Spleen (tissue), 13 donors: ENCODE measurements around the gene HACD4. TPM values are rescaled to one million over a fixed set of nuclear protein-coding genes. Genes with fewer than 3 reads are reported as not detected.
A peak's percentile ranks its signal among the peaks of the same experiment; 100 is the strongest.

Experiments
- DNase-seq: peaks from one replicate; pipeline ENCODE4 v3.0.0-alpha.2; 2020
- H3K27ac ChIP-seq, 8 donors: fragments of 200-600 bp; sonication (generic) in 7 of 8; 1 replicate in 4 of 8; 2 replicates in 4 of 8; pipeline versions ENCODE4 v1.5.0 to v1.8.0; 2016 to 2021; ENCODE audit warnings: inconsistent platforms in 4 of 8, mild to moderate bottlenecking in 4 of 8, moderate library complexity in 1 of 8
- H3K27me3 ChIP-seq, 7 donors: fragments of 200-600 bp; sonication (generic) in 6 of 7; replicated peaks in 1 of 7; 1 replicate in 4 of 7; 2 replicates in 3 of 7; pipeline versions ENCODE4 v1.5.0 to v1.8.0; 2016 to 2021; ENCODE audit warnings: inconsistent platforms in 3 of 7, mild to moderate bottlenecking in 1 of 7
- H3K36me3 ChIP-seq, 6 donors: fragments of 200-600 bp; sonication (generic) in 5 of 6; 1 replicate in 4 of 6; 2 replicates in 2 of 6; pipeline versions ENCODE4 v1.5.0 to v1.8.0; 2016 to 2021; ENCODE audit warnings: inconsistent platforms in 2 of 6
- H3K4me1 ChIP-seq, 6 donors: fragments of 200-600 bp; sonication (generic) in 5 of 6; 1 replicate in 3 of 6; 2 replicates in 3 of 6; pipeline versions ENCODE4 v1.5.0 to v1.8.0; 2016 to 2021; ENCODE audit warnings: inconsistent platforms in 3 of 6
- H3K4me3 ChIP-seq, 8 donors: fragments of 200-600 bp; sonication (generic) in 7 of 8; 1 replicate in 4 of 8; 2 replicates in 4 of 8; pipeline versions ENCODE4 v1.5.0 to v1.8.0; 2016 to 2021; ENCODE audit warnings: inconsistent platforms in 4 of 8, mild to moderate bottlenecking in 4 of 8, moderate library complexity in 2 of 8
- H3K9me3 ChIP-seq, 8 donors: fragments of 200-600 bp; sonication (generic) in 7 of 8; 1 replicate in 4 of 8; 2 replicates in 4 of 8; pipeline versions ENCODE4 v1.5.0 to v1.8.0; 2016 to 2021; ENCODE audit warnings: inconsistent platforms in 4 of 8
- POLR2A ChIP-seq, 3 donors: fragments of 450-650 bp; IDR thresholded peaks; one replicate each; pipeline ENCODE4 v1.5.1; 2017; ENCODE audit warnings: antibody characterized with exemption in 3 of 3, mild to moderate bottlenecking in 1 of 3
- POLR2AphosphoS5 ChIP-seq, 3 donors: sonication (generic); formaldehyde crosslinking; IDR thresholded peaks; one replicate each; pipeline ENCODE4 v1.5.1; 2017; ENCODE audit warnings: antibody characterized with exemption in 3 of 3
- WGBS, 5 donors: extraction: QIAGEN DNeasy Blood & Tissue Kit in 3 of 5; methylation state at CpG; one replicate each; pipeline versions ENCODE4 v1.1.5 to v1.1.7; 2013 to 2018; 5-methylcytosine and 5-hydroxymethylcytosine counted together
- intact Hi-C: fragments of 100-400 bp; cut with DNase I; formaldehyde crosslinking; loops from one replicate; pipeline ENCODE4 v1.15.0; 2023; ENCODE audit warnings: low total_unique reads
- long read RNA-seq, 2 donors: transcript quantifications; one replicate each; lab custom pipeline, GENCODE V29; 2026
- polyA plus RNA-seq, 3 donors: library from polyadenylated mRNA; stranded (reverse); fragments of 200-250 nt; gene quantifications; one replicate each; pipeline ENCODE4 v1.2.1, GENCODE V29; 2013
- total RNA-seq, 7 donors: library from RNA; depleted of rRNA in 3 of 7; stranded (reverse); fragments of >200 nt in 3 of 7; fragmentation: NEBNext Ultra II Directional in 4 of 7; extraction: Animal tissue kit (Norgen Biotek cat#: 25700) in 4 of 7; gene quantifications; one replicate each; pipeline versions ENCODE4 v1.1.0 to v1.2.1, GENCODE V29; 2016 to 2021
- TF ChIP-seq, protein P1 (sequence below), 11 experiments: fragments of 200-600 bp in 7 of 11; fragments of 450-650 bp in 4 of 11; sonication (generic) in 4 of 11; IDR thresholded peaks in 8 of 11; conservative IDR thresholded peaks in 3 of 11; 1 replicate in 7 of 11; 2 replicates in 4 of 11; pipeline versions ENCODE4 v1.4.0 to v1.8.0; 2016 to 2021; ENCODE audit warnings: antibody characterized with exemption in 11 of 11, inconsistent platforms in 4 of 11, mild to moderate bottlenecking in 1 of 11
- donor health status: healthy with polysubstance abuse.
- donor health status: DM: no; HTN: no; CAD: no; lungs with moderate emphysema.
- donor health status: DM: no; HTN: no; CAD: no.
- donor health status: Bipolar disorder and iron deficiency.
- donor health status: healthy.
- donor health status: DM: no; HTN: no; CAD: no.
- donor health status: DM: yes; HTN: yes; CAD: no.

The HACD4 gene, protein sequence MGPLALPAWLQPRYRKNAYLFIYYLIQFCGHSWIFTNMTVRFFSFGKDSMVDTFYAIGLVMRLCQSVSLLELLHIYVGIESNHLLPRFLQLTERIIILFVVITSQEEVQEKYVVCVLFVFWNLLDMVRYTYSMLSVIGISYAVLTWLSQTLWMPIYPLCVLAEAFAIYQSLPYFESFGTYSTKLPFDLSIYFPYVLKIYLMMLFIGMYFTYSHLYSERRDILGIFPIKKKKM
- total RNA-seq (10 to 100 TPM in 2 of 7 donors, 1 to 10 TPM in 5; 5.9 to 18.0 (median 7.9) TPM), polyA plus RNA-seq (1 to 10 TPM; 1.6 to 3.0 (median 2.4) TPM)
- long read RNA-seq, donor 1, full-length matches to known transcripts = 6 of 6 reads
- long read RNA-seq, donor 1, partial matches to known transcripts = 0 of 6 reads
- long read RNA-seq, donor 1, other reads (novel, unspliced or antisense) = 0 of 6 reads
- long read RNA-seq, donor 2, full-length matches to known transcripts = 5 of 5 reads
- long read RNA-seq, donor 2, partial matches to known transcripts = 0 of 5 reads
- long read RNA-seq, donor 2, other reads (novel, unspliced or antisense) = 0 of 5 reads

DNA sequence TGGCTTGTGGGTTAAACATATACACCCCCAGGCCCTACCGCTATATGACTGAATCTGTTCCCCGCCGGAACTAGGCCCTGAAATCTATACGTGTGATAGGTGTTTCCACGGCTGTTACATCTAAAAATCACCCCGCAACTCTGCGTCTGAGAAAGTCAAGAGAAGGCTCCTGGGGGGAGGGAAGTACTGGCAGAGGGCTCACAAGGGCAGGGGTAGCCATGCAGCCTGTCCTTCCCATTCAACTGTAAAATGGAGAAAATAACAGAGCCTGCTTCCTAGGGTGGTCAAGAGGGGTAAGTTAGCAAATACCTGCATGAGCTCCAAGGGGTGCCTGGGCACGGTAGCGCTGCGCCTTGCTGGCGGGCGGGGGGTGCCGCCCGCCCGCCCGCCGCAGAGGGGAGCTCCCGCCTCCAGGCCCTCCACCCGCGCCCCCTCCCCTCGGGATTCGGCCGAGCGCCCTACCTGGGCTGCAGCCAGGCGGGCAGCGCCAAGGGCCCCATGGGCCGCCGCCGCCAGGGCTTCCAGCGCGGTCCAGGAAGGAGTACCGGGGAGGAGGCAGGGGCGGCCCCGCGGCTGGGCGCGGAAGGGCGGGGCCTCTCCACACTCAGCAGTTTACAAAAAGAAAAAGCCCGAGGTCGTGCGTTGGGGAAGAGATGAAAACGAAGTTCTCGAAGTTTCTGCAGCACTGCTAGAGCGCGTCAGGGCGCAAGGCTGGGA lies at the start of gene HACD4:
HACD4 (minus strand) TSS at position 550 of the 717 bp plus-strand sequence; CDS start at position 500, 50 bp downstream.
- H3K27ac ChIP-seq = peak within 1 kb of the TSS; percentile 71 to 96 (median 90)
- peak; percentile 94 for DNase-seq
- 2 to 4% (median 3%) methylated on average over 32 to 46 of the region's 46 CpGs for WGBS, 5 donors
- peaks cover 0 to 45% (median 24%) of the 10 kb centered on the region in 6 donors for H3K4me1 ChIP-seq
- peaks cover 0 to 10% (median 2%) of the 10 kb centered on the region in 6 donors for H3K36me3 ChIP-seq
- TF ChIP-seq POLR2AphosphoS5 (IDR thresholded peaks at IDR 0.05) (peak; percentile 56 to 83 (median 69)), POLR2A (IDR thresholded peaks at IDR 0.05) (no peak)
- TF ChIP-seq, protein P1, sequence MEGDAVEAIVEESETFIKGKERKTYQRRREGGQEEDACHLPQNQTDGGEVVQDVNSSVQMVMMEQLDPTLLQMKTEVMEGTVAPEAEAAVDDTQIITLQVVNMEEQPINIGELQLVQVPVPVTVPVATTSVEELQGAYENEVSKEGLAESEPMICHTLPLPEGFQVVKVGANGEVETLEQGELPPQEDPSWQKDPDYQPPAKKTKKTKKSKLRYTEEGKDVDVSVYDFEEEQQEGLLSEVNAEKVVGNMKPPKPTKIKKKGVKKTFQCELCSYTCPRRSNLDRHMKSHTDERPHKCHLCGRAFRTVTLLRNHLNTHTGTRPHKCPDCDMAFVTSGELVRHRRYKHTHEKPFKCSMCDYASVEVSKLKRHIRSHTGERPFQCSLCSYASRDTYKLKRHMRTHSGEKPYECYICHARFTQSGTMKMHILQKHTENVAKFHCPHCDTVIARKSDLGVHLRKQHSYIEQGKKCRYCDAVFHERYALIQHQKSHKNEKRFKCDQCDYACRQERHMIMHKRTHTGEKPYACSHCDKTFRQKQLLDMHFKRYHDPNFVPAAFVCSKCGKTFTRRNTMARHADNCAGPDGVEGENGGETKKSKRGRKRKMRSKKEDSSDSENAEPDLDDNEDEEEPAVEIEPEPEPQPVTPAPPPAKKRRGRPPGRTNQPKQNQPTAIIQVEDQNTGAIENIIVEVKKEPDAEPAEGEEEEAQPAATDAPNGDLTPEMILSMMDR (IDR thresholded peaks at IDR 0.05 in 8 of 11, conservative IDR thresholded peaks at IDR 0.05 in 3 of 11) = peak in 2 of 11 experiments; percentile 11 to 25
- peak within 1 kb of the TSS; percentile 37 to 78 (median 59) for H3K4me3 ChIP-seq
- H3K27me3 ChIP-seq = peaks cover 0 to 11% (median 0%) of the 10 kb centered on the region in 7 donors
- intact Hi-C loops = no loop called here
- no peaks in the 10 kb centered on the region for H3K9me3 ChIP-seq

DNA sequence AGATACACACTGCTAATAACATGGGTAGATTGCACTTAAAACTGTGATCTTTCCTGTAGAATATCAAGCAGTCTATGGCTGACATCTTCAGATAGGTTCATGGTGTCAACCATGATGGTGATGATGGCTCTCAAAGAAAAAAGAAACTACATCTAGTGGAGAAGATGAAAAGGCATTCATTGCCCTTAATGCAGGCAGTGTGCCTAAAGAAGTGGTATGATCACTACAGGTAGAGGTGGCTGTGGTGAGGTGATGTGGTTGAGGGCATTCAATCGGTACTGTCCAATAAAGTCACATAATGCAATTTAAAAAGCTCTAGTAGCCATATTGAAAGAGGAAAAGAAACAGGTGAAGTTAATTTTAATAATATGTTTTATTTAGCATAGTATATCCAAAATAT lies 49.4 kb upstream of the HACD4 start:
- Histone ChIP-seq H3K27me3 (peaks cover 0 to 5% (median 0%) of the 10 kb centered on the region in 7 donors), H3K9me3 (peaks cover 0 to 6% (median 2%) of the 10 kb centered on the region in 8 donors), H3K4me1 (peaks cover 0 to 11% (median 4%) of the 10 kb centered on the region in 6 donors), H3K4me3 (no peak overlapping the region), H3K36me3 (no peaks in the 10 kb centered on the region), H3K27ac (no peak overlapping the region)
- intact Hi-C loops = no loop called here
- 90 to 98% (median 92%) methylated on average over 1 of the region's 1 CpG for WGBS, 5 donors
- no peak for DNase-seq
- TF ChIP-seq POLR2A (IDR thresholded peaks at IDR 0.05) (no peak), POLR2AphosphoS5 (IDR thresholded peaks at IDR 0.05) (no peak)
- TF ChIP-seq, protein P1 (IDR thresholded peaks at IDR 0.05 in 8 of 11, conservative IDR thresholded peaks at IDR 0.05 in 3 of 11) = no peak

DNA sequence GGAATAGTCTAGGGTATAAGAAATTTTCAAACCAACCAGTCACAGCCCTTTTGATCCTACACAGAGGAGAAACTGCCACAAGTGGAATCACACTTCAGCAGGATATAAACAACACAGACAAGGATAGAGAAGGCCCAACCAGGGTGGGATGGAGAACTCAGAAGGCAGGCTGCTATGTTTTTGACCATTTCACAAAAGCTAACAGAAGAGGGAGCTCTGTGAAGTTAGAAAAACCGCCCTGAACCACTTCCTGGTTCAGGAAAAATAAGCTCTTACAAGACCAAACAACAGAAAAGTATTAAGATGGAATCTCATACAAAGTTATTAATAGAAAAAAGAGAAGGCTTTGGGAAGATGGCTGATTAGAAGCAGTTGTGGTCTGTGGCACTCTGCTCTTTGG lies 47.3 kb upstream of the HACD4 start:
- 56 to 90% (median 65%) methylated on average over 1 of the region's 1 CpG for WGBS, 5 donors
- Histone ChIP-seq H3K27me3 (peaks cover 0 to 5% (median 0%) of the 10 kb centered on the region in 7 donors), H3K27ac (no peak overlapping the region), H3K4me3 (no peak overlapping the region), H3K36me3 (no peaks in the 10 kb centered on the region), H3K9me3 (no peaks in the 10 kb centered on the region), H3K4me1 (peaks cover 0 to 11% (median 4%) of the 10 kb centered on the region in 6 donors)
- intact Hi-C loops = no loop called here
- DNase-seq = no peak
- TF ChIP-seq, protein P1 (IDR thresholded peaks at IDR 0.05 in 8 of 11, conservative IDR thresholded peaks at IDR 0.05 in 3 of 11) = no peak
- TF ChIP-seq POLR2A (IDR thresholded peaks at IDR 0.05) = no peak
- TF ChIP-seq POLR2AphosphoS5 (IDR thresholded peaks at IDR 0.05) = no peak
